Measurements from ENCODE around the gene CELF2.
"Not testable (repeated sequence)": the region's sequence is repeated elsewhere in the genome, so short reads cannot be mapped to it uniquely, and the experiment has no call there.

GRCh38 chr10:11185128-11185665, 167.5 kb downstream of the CELF2 start:
- not testable (repeated sequence) for TF ChIP-seq CTCF, POLR2A (IDR thresholded peaks at IDR 0.05)

Measured in body of pancreas (tissue), 4 donors.